Stimulated activated CD8-positive, alpha-beta memory T cell treated with anti-CD3 and anti-CD28 coated beads, Interleukin-4, amount 100 ng/mL, for 48 hours (primary cell): ENCODE measurements around the gene ARHGEF12.

ENCODE experiments used
- DNase-seq: peaks from one replicate; pipeline ENCODE4 v3.0.0-alpha.2; 2020

Gene ARHGEF12

GRCh38 chr11:120390585-120390922, 54.3 kb downstream of the ARHGEF12 start:
- DNase-seq: no peak

DNA sequence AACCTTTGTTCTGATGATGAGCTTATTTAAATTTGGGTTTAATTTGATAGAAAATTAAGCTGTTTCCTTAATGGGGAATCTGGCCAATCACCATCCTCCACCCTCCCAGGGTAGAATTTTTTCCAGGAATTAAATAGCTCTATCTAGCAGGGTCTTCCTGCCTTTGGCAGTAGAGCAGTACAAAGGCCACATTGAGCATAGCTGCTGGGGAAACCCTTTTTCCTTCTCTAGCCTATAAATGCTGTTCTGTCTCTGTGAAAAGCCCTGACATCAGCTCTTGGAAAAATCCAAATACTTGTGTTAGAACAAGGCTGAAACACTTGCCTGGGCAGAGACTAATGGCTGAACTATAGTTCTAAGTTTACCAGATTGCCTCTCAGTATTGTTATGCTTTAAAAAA, 55.1 kb downstream of the ARHGEF12 start:
- DNase-seq: no peak

DNA sequence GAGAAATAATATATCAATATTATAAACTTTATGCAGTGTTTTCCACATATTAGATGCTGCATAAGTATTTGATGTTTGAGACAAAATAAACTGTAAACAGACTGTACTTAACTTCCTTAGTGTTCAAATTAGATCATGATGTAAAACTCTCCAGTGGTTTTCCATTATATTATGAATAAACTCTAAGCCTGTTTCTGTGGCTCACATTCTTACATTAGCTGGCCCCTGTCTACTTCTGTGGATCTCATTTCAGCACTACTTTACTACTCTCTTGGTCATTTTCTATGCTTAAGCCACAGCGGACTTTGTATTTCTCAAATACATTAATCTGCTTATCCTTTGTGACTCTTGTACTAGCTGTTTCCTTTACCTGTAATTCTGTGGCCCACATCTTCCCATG, 55.6 kb downstream of the ARHGEF12 start:
- DNase-seq: no peak

- no peak for DNase-seq
Observed at GRCh38 chr11:120392314-120392713, 56.1 kb downstream of the ARHGEF12 start.

DNA sequence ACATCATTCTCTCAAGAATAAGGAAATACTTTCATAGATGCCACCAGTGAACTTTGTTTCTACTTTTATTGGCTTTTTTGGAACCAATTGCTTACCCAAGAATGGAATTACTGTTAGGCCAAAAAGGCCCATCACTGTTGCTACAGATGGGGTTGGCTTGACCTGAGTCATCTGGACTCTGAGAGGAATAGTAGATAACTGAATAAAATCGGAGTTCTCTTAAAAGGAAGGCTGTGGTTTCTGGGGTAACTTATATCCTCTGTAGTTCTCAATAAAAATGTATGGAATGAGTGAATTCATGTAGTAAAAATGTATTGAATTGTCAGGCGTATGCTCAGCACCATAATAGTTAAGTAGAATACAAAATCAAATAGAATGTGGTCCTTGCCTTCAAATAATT, 56.6 kb downstream of the ARHGEF12 start:
- no peak for DNase-seq

DNA sequence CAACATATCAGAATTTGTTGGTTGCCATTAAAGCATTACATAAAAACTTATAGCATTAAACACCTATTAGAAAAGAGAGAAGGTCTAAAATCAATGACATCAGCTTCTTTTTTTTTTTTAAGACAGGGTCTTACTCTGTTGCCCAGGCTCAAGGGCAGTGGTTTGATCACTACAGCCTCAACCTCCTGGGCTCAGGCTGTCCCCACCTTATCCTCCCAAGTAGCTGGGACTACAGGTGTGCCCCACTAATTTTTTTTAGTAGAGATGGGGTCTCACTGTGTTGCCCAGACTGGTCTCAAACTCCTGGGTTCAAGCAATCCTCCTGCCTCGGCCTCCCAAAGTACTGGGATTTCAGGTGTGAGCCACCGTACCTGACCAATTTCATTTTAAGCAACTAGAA, 57.9 kb downstream of the ARHGEF12 start:
- no peak for DNase-seq

DNA sequence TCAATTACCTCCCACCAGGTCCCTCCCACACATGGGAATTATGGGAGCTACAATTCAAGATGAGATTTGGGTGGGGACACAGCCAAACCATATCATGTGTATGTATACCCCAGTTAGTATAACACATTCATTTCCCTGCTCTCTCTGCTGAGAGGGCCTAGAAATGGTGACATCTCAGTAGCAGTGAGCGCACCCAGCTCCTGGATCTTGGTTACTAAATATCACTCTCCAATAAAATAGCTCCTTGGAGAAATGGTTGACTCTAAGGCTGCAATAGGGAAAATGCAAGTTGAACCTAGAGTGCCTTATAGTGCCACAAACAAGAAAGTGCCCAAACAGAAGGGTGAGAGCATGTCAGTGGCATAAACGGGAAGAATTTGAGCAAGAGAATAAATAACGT, 59.6 kb downstream of the ARHGEF12 start:
- no peak for DNase-seq

DNA sequence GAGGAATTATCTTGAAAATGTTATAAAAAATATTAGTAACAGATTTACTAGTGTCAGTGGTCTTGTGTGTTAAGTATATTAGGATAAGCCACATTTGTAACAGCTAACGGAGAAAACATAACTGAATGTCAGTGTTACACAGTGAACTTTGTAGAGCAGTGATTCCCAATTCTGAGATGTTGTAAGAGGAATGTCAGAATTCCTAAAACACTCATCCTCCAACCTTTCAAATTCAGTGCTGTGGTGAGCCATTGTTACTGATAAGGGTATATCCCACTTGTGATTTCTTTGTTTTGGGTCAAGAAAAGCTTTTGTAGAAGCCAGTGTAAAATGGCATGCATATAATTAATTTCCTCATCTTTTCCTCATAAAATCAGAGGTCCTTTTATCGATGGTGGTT, 61.9 kb downstream of the ARHGEF12 start:
- no peak for DNase-seq

DNA sequence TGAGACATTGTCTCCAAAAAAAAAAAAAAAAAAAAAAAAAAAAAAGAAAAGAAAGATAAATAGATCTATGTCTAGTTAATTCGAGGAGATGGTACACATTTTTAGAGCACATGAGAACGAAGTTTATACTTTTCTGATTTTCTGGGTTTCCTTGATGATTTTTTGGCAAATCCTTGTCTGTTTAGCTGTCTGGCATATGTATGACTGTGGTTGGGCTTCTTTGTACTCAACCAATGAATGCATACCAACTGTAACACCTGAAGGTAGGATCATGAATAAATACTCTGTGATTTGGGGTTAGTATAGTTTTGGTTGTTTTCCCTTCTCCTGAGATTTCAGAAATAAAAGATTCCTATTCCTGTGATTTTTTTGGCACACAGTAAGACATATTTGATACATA, 63.1 kb downstream of the ARHGEF12 start:
- DNase-seq: no peak

GRCh38 chr11:120400564-120401364, 64.6 kb downstream of the ARHGEF12 start:
- DNase-seq: no peak

DNA sequence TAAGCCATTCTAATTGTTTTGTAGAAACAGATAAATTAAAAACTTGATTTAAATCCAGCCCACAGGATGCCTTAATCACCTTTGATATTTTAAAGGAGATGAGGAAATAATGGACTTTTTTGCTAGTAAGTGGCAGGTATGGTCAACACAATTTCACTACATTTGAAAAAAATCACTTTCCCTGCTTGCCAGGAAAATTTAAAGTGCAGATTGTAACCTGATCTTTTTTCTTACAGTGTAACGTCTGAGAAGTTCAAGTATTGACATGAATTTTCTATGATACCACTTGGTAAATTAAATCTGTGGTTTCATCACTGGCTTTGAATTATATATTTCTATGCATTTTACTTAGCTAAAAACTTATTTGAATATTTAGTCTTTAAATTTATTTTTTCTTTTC, 65.3 kb downstream of the ARHGEF12 start:
- DNase-seq: no peak

GRCh38 chr11:120403966-120404365, 67.8 kb downstream of the ARHGEF12 start:
- no peak for DNase-seq

GRCh38 chr11:120404495-120404894, 68.3 kb downstream of the ARHGEF12 start:
- DNase-seq: no peak

GRCh38 chr11:120409655-120410054, 73.4 kb downstream of the ARHGEF12 start:
- no peak for DNase-seq

GRCh38 chr11:120410622-120411380, 74.6 kb downstream of the ARHGEF12 start:
- no peak for DNase-seq

GRCh38 chr11:120413480-120413879, 77.3 kb downstream of the ARHGEF12 start:
- DNase-seq: no peak

- DNase-seq: no peak
Observed at GRCh38 chr11:120420572-120420971, 84.4 kb downstream of the ARHGEF12 start.

GRCh38 chr11:120424185-120424969, 88.2 kb downstream of the ARHGEF12 start:
- DNase-seq: no peak

GRCh38 chr11:120424970-120425332, 88.7 kb downstream of the ARHGEF12 start:
- no peak for DNase-seq

- no peak for DNase-seq
Observed at GRCh38 chr11:120425527-120425926, 89.3 kb downstream of the ARHGEF12 start.

DNA sequence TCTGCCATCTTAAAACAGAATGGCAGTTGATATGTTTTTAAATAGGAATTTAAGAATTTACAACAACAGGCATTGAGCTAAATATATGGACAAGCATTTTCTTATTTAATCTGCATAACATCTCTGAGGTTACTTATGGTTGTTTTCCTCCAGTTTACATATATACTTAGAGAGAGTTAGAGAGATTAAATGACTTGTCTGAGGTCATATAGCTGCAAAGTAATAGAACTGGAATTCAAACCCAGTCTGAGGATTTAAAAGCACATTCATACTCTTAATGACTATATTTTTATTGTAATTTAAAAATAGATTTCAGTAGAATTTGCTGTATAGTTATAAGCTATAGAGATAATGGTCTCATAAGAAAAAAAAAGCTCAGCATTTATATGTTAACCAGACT, 93.9 kb downstream of the ARHGEF12 start:
- no peak for DNase-seq

DNA sequence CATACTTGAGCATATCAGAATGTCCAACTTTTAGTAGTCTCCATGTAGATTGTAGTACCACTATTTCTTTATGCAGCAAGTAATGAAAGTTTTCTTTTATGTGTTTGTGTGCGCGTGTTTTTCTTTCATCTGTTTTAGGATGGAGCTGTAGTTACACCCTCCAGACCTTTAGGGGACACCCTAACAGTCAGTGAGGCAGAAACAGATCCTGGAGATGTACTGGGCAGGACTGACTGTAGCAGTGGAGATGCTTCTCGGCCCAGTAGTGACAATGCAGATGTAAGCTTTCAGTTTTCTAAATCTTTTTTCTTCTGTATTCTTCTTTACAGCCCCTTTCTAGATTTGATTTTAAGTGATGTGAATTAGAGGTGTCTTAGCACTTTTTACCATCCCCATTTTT, 95.4 kb downstream of the ARHGEF12 start:
- no peak for DNase-seq

DNA sequence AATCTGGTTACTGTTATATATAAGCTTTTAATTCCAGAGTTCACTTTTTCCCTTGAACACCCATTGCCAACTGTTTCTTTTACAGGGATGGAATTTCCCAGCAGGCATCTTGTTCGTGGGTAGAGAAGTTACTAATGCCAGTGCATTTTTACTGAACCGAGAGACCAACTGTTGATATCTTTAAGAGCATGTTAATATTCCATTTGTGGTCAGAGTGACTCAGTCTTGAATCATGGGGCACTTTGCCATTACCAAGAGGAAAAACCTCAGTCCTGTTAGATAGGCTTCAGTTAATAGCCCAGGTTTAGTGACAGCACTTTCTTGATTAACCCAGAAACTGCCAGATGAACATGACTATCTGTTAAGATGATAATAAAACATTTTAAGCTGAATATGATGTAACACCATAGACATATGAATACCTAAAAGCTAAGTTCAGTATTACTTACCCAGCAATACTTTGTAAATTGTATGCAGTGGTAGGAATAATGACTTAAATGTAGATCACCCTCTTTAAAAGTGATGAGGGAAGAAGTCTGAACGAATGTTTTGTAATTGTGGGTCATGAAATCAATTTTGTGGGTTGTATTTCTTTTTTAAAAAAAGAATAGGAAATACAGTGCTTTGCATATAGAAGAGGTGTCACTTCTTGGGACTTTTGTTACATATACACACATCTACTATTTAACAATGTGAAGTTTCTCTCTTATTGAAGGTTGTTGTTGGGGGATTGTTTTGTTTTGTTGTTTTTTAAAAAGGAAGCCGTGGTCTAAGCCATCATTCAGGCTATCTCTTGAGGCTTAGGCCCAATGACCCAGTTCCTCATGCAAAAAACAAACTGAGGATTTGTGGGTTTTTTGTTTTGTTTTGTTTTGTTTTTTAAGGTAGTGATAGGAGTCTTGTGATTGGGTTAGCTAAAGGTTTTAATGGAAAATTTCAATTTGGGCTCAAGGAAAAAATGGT, 96.1 kb downstream of the ARHGEF12 start:
- DNase-seq: peak; percentile 31
